HepG2 (cell line): ENCODE measurements around the gene STIP1. TPM values are rescaled to one million over a fixed set of nuclear protein-coding genes. Genes with fewer than 3 reads are reported as not detected.
A peak's percentile ranks its signal among the peaks of the same experiment; 100 is the strongest.

Source experiments
- FOSL2 ChIP-seq: sonication (generic); formaldehyde crosslinking; IDR thresholded peaks from 2 replicates; pipeline ENCODE4 v1.4.0; 2020; ENCODE audit warnings: missing genetic modification reagents
- HOXA5 ChIP-seq: sonication (generic); formaldehyde crosslinking; IDR thresholded peaks from 2 replicates; pipeline ENCODE4 v1.4.0; 2020; ENCODE audit warnings: missing genetic modification reagents
- LBX2 ChIP-seq: sonication (generic); formaldehyde crosslinking; IDR thresholded peaks from 2 replicates; pipeline ENCODE4 v1.5.0; 2020; ENCODE audit warnings: missing genetic modification reagents, mild to moderate bottlenecking, borderline replicate concordance
- NKX3-1 ChIP-seq: sonication (generic); formaldehyde crosslinking; IDR thresholded peaks from 2 replicates; pipeline ENCODE4 v1.5.0; 2020; ENCODE audit warnings: missing genetic modification reagents
- PATZ1 ChIP-seq: sonication (generic); formaldehyde crosslinking; IDR thresholded peaks from 2 replicates; pipeline ENCODE4 v1.4.0; 2020; ENCODE audit warnings: missing genetic modification reagents
- PREB ChIP-seq: sonication (generic); formaldehyde crosslinking; IDR thresholded peaks from 2 replicates; pipeline ENCODE4 v1.4.0; 2020; ENCODE audit warnings: missing genetic modification reagents
- ZEB1 ChIP-seq: IDR thresholded peaks from 2 replicates; pipeline ENCODE4 v1.6.1; 2012; ENCODE audit warnings: mild to moderate bottlenecking, low read depth, inconsistent platforms; ENCODE audit not compliant: insufficient replicate concordance
- ZNF318 ChIP-seq: sonication (generic); formaldehyde crosslinking; IDR thresholded peaks from 2 replicates; pipeline ENCODE4 v1.4.0; 2020; ENCODE audit warnings: mild to moderate bottlenecking, missing genetic modification reagents
- ZNF430 ChIP-seq: sonication (generic); formaldehyde crosslinking; IDR thresholded peaks from 2 replicates; pipeline ENCODE4 v1.9.0; 2021; ENCODE audit warnings: mild to moderate bottlenecking, missing genetic modification reagents
- ZNF720 ChIP-seq: sonication (generic); formaldehyde crosslinking; IDR thresholded peaks from 2 replicates; pipeline ENCODE4 v1.4.0; 2020; ENCODE audit warnings: missing genetic modification reagents
- polyA plus RNA-seq, 8 experiments: library from polyadenylated mRNA; depleted of rRNA in 3 of 8; stranded (reverse) in 7 of 8; unstranded in 1 of 8; fragments of >200 nt; fragmentation: Illumina TruSeq in 4 of 8; extraction: Trizol in 4 of 8; gene quantifications; 2 replicates each; pipeline versions ENCODE4 v1.2.1 to v1.2.3, GENCODE V29; 2011 to 2016; ENCODE audit warnings: low read depth in 4 of 8, missing spikeins in 1 of 8, mixed read lengths in 1 of 8; ENCODE audit not compliant: insufficient read depth in 1 of 8
- total RNA-seq, 5 experiments: library from RNA; depleted of rRNA; stranded (reverse); fragments of >200 nt; fragmentation: Illumina TruSeq; extraction: Trizol; gene quantifications; 2 replicates each; pipeline ENCODE4 v1.2.3, GENCODE V29; 2016; ENCODE audit warnings: low read depth in 1 of 5

The STIP1 gene
- total and polyA plus RNA-seq, 2 of the 13 experiments (the other 11 are each of a cell fraction or from before 2014, with no cell fraction given), result 81.1 to 217 TPM

- TF ChIP-seq ZNF318 (CRISPR knock-in tag), result 0 out of 2 replicates have a peak, but pooled peaks have one; percentile 85
- no peak for TF ChIP-seq ZNF720 (CRISPR knock-in tag)
- TF ChIP-seq HOXA5 (CRISPR knock-in tag), result peak; percentile 97
- TF ChIP-seq ZEB1, result no peak
- peak; percentile 99 for TF ChIP-seq ZNF430
- TF ChIP-seq FOSL2 (CRISPR knock-in tag), result peak; percentile 45
- TF ChIP-seq PATZ1 (CRISPR knock-in tag), result peak; percentile 34; the same call in 1 of the 2 replicates
- TF ChIP-seq NKX3-1 (CRISPR knock-in tag), result no peak
- no peak; the same call in 1 of the 2 replicates for TF ChIP-seq PREB (CRISPR knock-in tag)
- 0 out of 2 replicates have a peak, but pooled peaks have one; percentile 72 for TF ChIP-seq LBX2 (CRISPR knock-in tag)
Observed at GRCh38 chr11:64185175-64185692, 737 bp upstream of the STIP1 start (continued).
